ENCODE data around the gene LIF.
"Not testable (repeated sequence)": the region's sequence is repeated elsewhere in the genome, so short reads cannot be mapped to it uniquely, and the experiment has no call there.

Gene LIF

DNA sequence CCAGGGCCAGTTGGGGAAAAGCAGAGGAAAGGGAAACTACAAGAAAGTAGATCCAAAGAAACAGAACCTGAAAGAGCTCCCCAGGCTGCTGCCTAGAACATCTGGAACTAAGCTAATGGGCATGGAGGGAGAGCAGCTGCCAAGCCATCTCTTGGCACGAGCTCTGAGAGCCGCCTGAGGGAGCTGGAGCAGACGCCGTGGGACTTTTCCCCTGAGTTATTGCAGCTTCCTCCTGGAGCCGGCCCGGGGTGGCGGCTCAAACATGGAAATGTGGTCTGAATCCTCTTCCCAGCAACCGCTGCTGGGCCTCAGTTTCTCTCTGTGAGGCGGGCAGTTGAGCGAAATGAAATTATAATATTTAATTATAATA, 41.8 kb downstream of the LIF start:
- Mint-ChIP-seq H3K27ac (no peak overlapping the region), H3K27me3 (no peaks in the 10 kb centered on the region), H3K4me3 (no peak overlapping the region), H3K4me1 (peaks cover 25% of the 10 kb centered on the region), H3K9me3 (no peaks in the 10 kb centered on the region)
- ATAC-seq (no peak), DNase-seq (no peak)

DNA sequence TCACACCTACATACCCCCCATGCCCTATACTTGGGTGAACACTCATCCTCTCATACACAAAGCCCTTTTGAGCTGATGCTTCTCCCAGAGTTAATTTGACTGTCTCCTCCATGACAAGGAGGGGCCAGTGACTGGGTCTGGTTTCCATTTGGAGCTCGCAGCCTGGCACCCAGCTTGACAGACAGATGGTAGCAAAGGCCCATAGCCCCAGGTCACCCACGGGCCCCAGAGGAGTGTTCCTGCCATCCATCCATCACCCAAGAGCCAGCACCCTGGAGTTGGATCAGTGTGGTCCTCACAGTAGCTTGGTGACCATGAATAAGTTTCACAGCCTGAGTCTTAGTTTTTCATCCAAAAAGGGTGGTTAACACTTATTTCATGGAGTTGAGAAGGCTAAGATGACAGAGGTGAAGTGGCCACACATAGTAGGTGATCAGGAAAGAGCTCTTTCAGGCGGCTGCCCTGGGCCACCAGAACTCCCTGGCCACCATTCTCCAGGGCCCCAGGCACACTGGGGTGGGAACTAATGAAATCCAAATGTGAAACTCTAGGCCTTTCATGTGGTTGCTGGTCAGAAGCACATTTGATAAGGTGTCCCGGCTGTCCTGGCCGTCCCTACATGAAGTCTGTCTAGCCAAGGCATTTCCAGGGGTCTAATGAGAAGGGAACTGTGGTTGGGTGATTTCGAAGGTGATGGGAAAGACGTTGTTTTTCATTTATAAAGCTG, 42.4 kb downstream of the LIF start:
- Mint-ChIP-seq H3K4me3 (no peak overlapping the region), H3K4me1 (peaks cover 25% of the 10 kb centered on the region), H3K27ac (peak overlapping the region in 1 of 2 donors; percentile 1)

DNA sequence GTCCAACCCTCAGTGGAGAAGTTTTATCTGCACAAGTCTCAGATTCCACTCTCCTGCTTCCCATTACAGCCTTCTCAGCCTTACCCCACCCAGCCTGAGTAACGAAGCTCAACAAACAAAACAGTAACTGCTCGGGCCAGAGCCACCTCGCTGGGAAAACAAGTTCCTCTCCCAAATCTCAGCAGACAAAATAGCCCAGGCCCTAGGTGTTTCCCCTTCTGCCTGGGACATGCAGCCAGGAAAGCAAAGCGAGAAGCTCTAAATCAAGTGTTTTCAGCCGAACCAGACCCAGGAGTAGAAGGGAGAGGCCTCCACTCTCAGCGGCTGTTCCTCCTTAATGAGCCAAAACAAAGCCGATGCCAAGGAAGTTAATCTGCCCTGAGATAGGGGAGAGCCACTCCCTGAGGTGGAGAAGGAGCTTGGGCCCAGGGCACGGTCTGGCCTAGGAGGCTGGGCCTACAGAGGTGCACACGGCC, 44.0 kb downstream of the LIF start:
- Mint-ChIP-seq H3K4me3 (no peak overlapping the region), H3K4me1 (peaks cover 25% of the 10 kb centered on the region), H3K9me3 (no peaks in the 10 kb centered on the region), H3K27ac (no peak overlapping the region), H3K27me3 (no peaks in the 10 kb centered on the region)
- ATAC-seq (no peak), DNase-seq (no peak)

More for the DNA sequence above, 42.4 kb downstream of the LIF start:
- no peak for DNase-seq
- H3K27me3 Mint-ChIP-seq = no peaks in the 10 kb centered on the region
- no peaks in the 10 kb centered on the region for H3K9me3 Mint-ChIP-seq
- ATAC-seq = no peak

DNA sequence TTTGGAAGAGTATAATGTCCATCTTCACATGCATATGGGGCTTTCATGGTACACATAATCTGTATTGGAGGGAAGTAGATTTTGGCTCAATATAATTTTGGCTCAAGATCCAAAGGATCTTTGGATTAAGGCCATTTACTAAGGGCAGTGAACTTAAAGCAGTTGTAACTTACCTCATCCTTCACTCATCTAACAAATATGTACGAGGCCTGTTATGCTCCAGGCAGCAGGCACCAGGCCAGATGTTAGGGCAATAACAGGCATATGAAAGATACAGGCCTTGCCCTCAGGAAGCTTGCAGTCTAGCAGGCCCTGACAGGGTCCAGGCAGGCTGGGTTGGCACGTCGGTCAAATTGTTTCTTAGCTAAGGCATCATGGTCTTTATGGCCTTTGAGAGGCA, 44.6 kb downstream of the LIF start:
- Mint-ChIP-seq H3K9me3 (no peaks in the 10 kb centered on the region), H3K4me1 (peaks cover 29% of the 10 kb centered on the region), H3K27ac (peak overlapping the region in 1 of 2 donors; percentile 17), H3K27me3 (no peaks in the 10 kb centered on the region), H3K4me3 (no peak overlapping the region)
- DNase-seq (no peak), ATAC-seq (no peak)

DNA sequence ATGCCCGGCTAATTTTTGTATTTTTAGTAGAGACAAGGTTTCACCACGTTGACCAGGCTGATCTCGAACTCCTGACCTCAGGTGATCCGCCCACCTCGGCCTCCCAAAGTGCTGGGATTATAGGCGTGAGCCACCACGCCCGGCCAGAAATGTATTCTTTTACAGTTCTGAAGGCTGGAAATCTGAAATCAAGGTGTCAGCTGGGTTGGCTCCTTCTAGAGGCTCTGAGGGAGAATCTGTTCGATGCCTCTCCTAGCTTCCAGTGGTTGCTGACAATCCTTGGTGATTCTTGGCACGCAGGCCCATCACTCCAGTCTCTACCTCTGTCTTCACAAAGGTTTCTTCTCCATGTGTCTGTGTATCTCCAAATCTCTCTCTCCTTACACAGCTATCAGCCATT, 45.7 kb downstream of the LIF start:
- Mint-ChIP-seq H3K4me1 (peaks cover 35% of the 10 kb centered on the region), H3K27ac (peak overlapping the region in 1 of 2 donors; percentile 24)
- not testable (repeated sequence) for DNase-seq, ATAC-seq, H3K4me3 Mint-ChIP-seq, H3K9me3 Mint-ChIP-seq, H3K27me3 Mint-ChIP-seq

DNA sequence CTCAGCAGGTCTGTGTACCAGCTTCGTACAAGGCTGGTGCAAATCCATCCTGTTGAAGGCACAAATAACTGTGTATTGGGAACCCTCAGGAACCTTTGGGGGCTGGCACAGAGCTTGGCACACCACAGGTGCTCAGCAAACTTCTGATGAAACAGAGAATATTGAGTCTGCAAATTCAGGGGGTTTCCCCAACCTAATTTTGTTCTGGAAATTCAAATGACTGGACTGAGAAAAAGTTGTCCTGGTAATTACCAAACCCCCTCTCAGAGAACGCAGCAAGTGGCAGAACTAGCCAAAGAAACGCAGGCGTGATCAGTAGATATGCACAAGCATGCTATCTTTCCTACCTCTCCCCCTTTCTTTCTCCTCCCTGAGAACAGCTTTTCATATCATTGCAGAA, 47.6 kb downstream of the LIF start:
- Mint-ChIP-seq H3K4me3 (peak overlapping the region; percentile 20 to 59), H3K4me1 (peaks cover 53% of the 10 kb centered on the region), H3K27ac (peak overlapping the region; percentile 90 to 98), H3K9me3 (no peaks in the 10 kb centered on the region), H3K27me3 (no peaks in the 10 kb centered on the region)
- no peak for DNase-seq
- no peak for ATAC-seq

DNA sequence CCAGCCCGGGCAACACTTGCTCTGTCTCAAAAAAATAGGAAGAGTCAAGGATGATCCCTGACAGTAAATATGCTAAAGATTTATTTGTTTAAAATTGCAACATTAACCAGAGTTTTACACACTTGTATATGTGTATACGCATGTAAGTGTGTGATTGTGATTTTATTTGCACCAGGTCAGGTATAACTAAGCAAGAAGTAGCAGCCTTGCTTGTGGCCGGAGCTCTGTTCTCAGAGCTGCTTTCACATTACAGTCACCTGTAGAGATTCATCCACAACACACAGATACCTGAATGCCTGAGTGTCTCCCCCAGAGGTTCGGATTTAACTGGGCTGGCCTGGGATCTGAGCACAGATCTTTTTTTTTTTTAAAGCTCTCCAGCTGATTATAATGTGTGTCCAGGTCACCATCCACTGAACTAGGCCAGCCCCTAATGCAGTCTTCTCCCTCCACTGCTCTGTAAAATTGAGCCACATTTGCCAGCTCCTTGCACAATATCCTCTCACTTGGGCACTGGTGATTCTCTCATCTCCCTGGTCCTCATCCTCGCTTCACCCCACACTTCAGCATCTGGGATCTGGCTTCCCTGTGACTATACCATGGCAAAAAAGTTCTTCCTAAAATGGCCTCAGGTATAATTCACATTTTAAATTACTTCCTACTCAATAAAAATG, 48.3 kb downstream of the LIF start:
- Mint-ChIP-seq H3K4me1 (peaks cover 59% of the 10 kb centered on the region), H3K27ac (peak overlapping the region; percentile 90 to 98)
- DNase-seq = no peak

DNA sequence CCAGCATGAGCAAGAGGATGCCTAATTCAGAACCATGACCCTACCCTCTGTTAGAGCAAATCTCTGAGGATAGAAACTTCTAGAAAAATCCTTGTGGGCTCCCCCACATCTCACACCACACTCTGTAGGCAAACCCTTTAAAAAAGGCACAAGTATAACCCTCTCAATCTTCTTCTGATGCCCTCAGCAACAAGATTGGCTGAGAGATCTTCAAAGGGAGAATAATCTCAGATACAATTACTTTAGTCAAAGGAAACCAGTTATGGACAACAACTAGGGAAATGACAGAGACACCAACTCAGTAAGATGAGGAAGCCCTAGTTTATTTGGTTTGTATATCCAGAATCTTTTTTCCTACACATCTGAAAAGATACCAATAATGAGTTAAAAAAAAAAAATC, 49.2 kb downstream of the LIF start:
- no peak for ATAC-seq
- DNase-seq = no peak
- no peaks in the 10 kb centered on the region for H3K27me3 Mint-ChIP-seq
- peaks cover 68% of the 10 kb centered on the region for H3K4me1 Mint-ChIP-seq
- no peaks in the 10 kb centered on the region for H3K9me3 Mint-ChIP-seq
- peak overlapping the region in 1 of 2 donors; percentile 74 for H3K4me3 Mint-ChIP-seq
- peak overlapping the region; percentile 27 to 99 for H3K27ac Mint-ChIP-seq

More for the DNA sequence above, 48.3 kb downstream of the LIF start:
- H3K4me3 Mint-ChIP-seq = peak overlapping the region; percentile 20 to 59
- H3K27me3 Mint-ChIP-seq = no peaks in the 10 kb centered on the region
- ATAC-seq = no peak
- H3K9me3 Mint-ChIP-seq = no peaks in the 10 kb centered on the region

DNA sequence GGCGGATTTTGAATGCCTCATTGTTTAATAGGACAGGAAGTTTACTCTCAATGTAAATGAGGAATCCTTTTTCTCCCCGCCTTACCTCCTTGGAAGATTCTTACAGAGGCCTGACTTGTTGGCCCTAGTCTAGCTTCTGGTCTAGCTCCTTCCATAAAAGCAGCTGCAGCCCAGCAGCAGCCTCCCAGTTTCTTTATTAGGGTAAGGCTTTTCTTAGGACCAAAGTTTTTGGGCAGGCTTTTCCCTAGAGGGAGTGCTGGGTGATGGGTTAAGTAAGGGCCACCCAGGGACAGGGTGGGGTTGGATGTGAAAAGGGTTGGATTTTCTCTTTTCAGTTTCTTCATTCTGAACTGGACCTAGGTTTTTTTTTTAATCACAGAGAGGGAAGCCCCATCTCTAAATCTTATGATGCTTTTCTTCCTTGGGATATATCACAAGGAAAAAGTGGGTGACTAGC, 49.7 kb downstream of the LIF start:
- H3K27ac Mint-ChIP-seq = peak overlapping the region; percentile 93 to 99
- peaks cover 73% of the 10 kb centered on the region for H3K4me1 Mint-ChIP-seq
- H3K4me3 Mint-ChIP-seq = peak overlapping the region; percentile 59 to 74
- no peaks in the 10 kb centered on the region for H3K27me3 Mint-ChIP-seq
- DNase-seq (no peak), ATAC-seq (no peak)
- no peaks in the 10 kb centered on the region for H3K9me3 Mint-ChIP-seq

DNA sequence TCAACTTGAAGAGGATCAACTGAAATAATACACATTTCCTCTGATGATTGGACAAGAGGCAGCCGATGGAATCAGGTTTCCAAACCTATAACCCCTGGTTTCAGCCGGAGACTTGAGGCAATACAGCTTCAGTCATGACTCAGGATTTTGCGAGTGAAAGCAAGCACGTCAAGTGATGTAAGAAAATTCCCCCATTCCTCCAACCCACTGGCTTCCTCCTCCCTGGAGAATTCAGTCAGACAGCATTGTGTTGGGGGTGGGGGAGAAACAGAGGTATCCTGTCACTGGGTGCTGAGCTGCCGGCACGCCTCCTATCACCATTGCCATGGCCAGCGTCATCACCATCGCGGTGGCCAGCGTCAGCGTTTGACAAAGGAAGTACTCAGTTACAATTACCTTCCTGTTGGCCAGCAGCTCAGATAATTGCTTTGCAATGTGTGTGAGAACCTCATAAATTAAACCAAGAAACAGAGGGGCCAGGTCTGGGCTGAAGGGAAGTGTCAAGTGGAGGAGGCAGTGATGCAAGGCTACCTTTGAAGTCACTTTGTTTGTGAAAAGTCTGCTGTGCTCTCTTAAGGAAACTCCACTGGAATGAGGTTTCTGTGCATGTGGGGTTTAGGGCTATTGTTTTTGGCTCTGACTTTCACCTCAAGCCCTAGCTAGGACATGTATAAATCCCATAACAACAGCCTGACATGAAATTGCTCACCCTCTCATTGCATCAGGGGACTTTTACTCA, 50.2 kb downstream of the LIF start:
- Mint-ChIP-seq H3K27ac (peak overlapping the region; percentile 93 to 99), H3K27me3 (no peaks in the 10 kb centered on the region), H3K4me1 (peaks cover 78% of the 10 kb centered on the region), H3K4me3 (peak overlapping the region; percentile 59 to 74), H3K9me3 (no peaks in the 10 kb centered on the region)
- ATAC-seq = peak; percentile 93
- peak; percentile 49 to 93 for DNase-seq

DNA sequence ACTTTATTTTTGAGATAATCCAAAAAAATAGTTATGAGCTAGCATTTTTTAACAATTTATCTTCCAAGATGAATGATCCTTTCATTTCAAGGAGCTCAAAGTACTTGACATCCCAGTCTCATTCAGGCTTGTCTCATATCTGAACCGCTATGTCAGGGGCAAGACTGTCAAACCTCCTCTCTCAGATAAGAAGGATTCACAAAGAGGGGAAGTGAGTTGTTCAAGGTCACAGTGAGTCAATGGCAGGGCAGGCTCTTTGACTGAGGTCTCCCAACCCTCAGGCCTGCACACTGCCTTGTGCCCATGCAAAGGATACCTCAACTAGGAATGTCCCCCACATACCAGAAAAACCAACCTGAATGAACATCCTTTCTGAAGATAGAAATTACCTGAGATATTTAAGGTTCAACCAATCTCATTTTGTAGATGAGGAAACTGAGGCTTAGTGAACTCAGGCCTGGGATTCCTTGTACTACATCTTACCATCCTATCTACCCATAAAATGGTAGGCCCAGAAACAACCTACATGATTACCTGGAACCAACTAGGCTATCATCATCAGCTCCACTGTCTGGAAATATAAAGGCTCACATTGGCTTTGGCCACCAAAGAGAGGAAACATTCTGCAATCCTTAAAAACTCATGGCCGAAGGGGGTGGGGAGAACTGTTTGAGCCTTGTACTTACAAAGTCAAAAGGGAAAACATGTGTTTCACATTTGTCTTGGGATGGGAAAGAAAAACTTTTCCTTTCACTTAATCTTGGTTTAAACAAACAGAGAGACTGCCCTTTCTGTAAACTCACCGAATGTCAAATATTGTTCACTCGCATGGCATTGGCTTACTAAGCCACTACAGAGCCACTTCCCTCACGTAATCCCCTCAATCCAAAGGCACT, 51.1 kb downstream of the LIF start:
- DNase-seq (peak in 1 of 2 donors; percentile 30), ATAC-seq (no peak)
- peak overlapping the region; percentile 93 to 99 for H3K27ac Mint-ChIP-seq
- peak overlapping the region; percentile 59 to 74 for H3K4me3 Mint-ChIP-seq
- H3K9me3 Mint-ChIP-seq = no peaks in the 10 kb centered on the region
- H3K4me1 Mint-ChIP-seq = peaks cover 86% of the 10 kb centered on the region
- no peaks in the 10 kb centered on the region for H3K27me3 Mint-ChIP-seq

DNA sequence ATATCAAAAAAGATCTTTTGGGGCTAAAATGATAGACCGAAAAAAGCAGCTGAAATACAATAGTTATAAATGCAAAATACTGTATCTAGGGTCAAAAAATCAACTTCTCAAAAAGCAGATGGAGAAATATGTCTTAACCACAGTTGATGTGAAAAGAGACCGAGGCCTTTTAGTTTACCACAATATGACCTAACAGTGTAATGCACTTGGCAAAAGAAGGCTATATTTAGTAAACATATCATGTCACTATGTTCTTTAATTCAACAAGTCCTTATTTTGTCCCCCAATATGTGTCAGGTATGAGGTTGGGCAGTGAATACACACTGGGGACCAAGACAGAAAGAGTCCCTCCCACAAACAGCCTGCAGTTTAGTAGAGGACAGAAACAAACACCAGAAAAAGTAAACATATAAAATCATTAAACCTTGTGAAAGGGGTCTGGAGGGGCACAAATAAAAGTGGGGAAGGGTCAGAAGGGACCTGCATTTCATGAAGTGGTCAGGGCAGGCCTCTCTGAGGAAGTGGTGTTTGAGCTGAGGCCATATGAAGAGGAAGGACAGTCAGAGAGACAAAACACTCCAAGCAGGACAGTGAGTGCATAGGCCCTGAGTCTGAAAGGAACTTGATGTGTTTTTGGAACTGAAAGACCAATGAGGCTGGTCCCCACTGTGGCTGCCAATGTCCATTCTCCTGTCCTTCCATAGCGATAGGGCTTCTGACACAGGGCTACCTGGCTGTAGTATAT, 53.4 kb downstream of the LIF start:
- no peak overlapping the region for H3K27ac Mint-ChIP-seq

DNA sequence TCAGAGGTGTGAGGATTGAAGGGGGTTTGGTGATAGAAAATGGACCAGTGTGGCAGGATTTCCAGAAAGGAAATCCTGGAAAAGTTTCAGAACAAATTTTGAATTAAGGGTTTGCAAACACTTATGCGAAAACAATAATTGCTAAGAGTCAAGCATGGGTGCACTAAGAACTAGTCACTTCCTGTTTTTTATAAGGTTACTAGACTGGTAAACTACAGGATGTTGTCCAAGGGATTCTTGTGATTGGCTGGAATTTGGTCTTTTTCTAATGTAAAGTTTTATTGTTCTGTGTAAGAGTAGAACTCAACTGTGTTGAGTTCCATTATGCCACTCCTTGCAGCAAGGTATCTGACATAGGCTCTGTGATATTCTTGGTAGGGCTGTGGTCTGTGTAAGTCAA, 54.1 kb downstream of the LIF start:
- H3K9me3 Mint-ChIP-seq = peaks cover 0 to 4% of the 10 kb centered on the region in 2 donors

More for the DNA sequence above, 53.4 kb downstream of the LIF start:
- Mint-ChIP-seq H3K27me3 (no peaks in the 10 kb centered on the region), H3K9me3 (peaks cover 0 to 4% of the 10 kb centered on the region in 2 donors), H3K4me3 (no peak overlapping the region), H3K4me1 (peaks cover 93% of the 10 kb centered on the region)
- DNase-seq = no peak
- no peak for ATAC-seq

DNA sequence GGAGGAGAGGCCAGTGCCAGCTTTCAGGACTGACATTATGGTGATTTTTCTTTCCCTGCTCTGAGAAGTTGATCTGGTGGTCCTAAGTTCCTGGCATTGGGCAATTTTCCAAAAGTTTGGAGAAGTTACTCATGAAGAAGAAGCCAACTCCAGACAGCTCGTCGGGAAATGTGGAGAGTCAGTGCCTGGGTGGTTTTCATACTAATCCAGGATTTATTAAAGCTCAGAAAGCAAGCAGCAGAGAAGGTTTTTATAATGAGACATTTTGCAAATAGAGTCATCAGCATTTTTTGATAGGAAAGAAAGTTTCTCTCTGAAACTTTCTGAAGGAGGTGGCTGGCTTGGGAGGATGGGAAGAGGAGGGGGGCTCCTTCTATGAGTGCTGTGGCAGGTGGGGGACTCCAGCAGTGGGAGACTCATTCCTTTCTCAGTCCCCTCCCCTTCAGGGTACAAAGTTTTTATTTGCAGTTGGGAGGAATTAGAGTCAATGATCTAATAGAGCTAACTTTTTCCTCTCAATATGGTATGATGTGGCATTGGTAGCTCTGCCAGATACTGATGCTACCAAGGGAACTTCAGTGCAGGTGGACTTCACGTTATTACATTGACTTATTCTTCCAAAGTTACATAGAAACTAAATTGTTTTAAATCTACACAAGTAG, 55.4 kb downstream of the LIF start:
- no peak for ATAC-seq
- no peak for DNase-seq
- Mint-ChIP-seq H3K9me3 (peaks cover 0 to 4% of the 10 kb centered on the region in 2 donors), H3K4me1 (peaks cover 96% of the 10 kb centered on the region), H3K27ac (peak overlapping the region; percentile 46 to 94), H3K4me3 (peak overlapping the region; percentile 34 to 53), H3K27me3 (no peaks in the 10 kb centered on the region)

More for the DNA sequence above, 54.1 kb downstream of the LIF start:
- ATAC-seq (no peak), DNase-seq (no peak)
- Mint-ChIP-seq H3K4me3 (no peak overlapping the region), H3K27ac (peak overlapping the region in 1 of 2 donors; percentile 80), H3K4me1 (peaks cover 97% of the 10 kb centered on the region), H3K27me3 (no peaks in the 10 kb centered on the region)
